ENCODE data around the gene NSRP1. TPM values are rescaled to one million over a fixed set of nuclear protein-coding genes. Genes with fewer than 3 reads are reported as not detected.
A peak's percentile ranks its signal among the peaks of the same experiment; 100 is the strongest.
"Not testable (repeated sequence)": the region's sequence is repeated elsewhere in the genome, so short reads cannot be mapped to it uniquely, and the experiment has no call there.

The NSRP1 gene
- polyA plus RNA-seq, 6 donors from 2014 or later: 26.2 to 42.8 (median 34.7) TPM

- no peaks in the 10 kb centered on the region for H3K9me3 Mint-ChIP-seq
- peak overlapping the region in 1 of 6 donors; percentile 94 for H3K27ac Mint-ChIP-seq
- peaks cover 0 to 7% of the 10 kb centered on the region in 2 donors for H3K36me3 Mint-ChIP-seq
- DNase-seq (no peak), ATAC-seq (ENCODE audit: low read depth in 2 of 2) (no peak)
- H3K4me1 Mint-ChIP-seq: peaks cover 18 to 30% (median 27%) of the 10 kb centered on the region in 3 donors
- H3K27me3 Mint-ChIP-seq: no peaks in the 10 kb centered on the region
- H3K4me3 Mint-ChIP-seq: no peak overlapping the region
These were observed 53.9 kb downstream of the NSRP1 start for GRCh38 chr17:30170415-30170987.

- H3K4me3 Mint-ChIP-seq: no peak overlapping the region
- DNase-seq (no peak), ATAC-seq (ENCODE audit: low read depth in 2 of 2) (no peak)
- no peaks in the 10 kb centered on the region for H3K9me3 Mint-ChIP-seq
- peaks cover 3 to 19% (median 14%) of the 10 kb centered on the region in 3 donors for H3K4me1 Mint-ChIP-seq
- H3K36me3 Mint-ChIP-seq: no peaks in the 10 kb centered on the region
- no peaks in the 10 kb centered on the region for H3K27me3 Mint-ChIP-seq
- peak overlapping the region in 1 of 6 donors; percentile 44 for H3K27ac Mint-ChIP-seq
These were observed 55.9 kb downstream of the NSRP1 start for GRCh38 chr17:30172560-30172959.

- H3K9me3 Mint-ChIP-seq: no peaks in the 10 kb centered on the region
- H3K27ac Mint-ChIP-seq: peak overlapping the region in 1 of 6 donors; percentile 11
- H3K27me3 Mint-ChIP-seq: no peaks in the 10 kb centered on the region
- DNase-seq (no peak), ATAC-seq (ENCODE audit: low read depth in 2 of 2) (no peak)
- no peak overlapping the region for H3K4me3 Mint-ChIP-seq
- H3K4me1 Mint-ChIP-seq: peaks cover 3 to 19% (median 14%) of the 10 kb centered on the region in 3 donors
- peaks cover 0 to under 1% of the 10 kb centered on the region in 2 donors for H3K36me3 Mint-ChIP-seq
These were observed 57.0 kb downstream of the NSRP1 start for GRCh38 chr17:30173649-30174048.

- Mint-ChIP-seq H3K4me1 (peaks cover 3 to 16% (median 14%) of the 10 kb centered on the region in 3 donors), H3K27ac (peak overlapping the region in 1 of 6 donors; percentile 9), H3K27me3 (no peaks in the 10 kb centered on the region), H3K36me3 (peaks cover 0 to 8% of the 10 kb centered on the region in 2 donors), H3K9me3 (no peaks in the 10 kb centered on the region), H3K4me3 (no peak overlapping the region)
- no peak for ATAC-seq (ENCODE audit: low read depth in 2 of 2)
- DNase-seq: no peak
These were observed 57.9 kb downstream of the NSRP1 start for GRCh38 chr17:30174556-30174955.

- Mint-ChIP-seq H3K4me1 (peaks cover 0 to 6% (median 2%) of the 10 kb centered on the region in 3 donors), H3K36me3 (peaks cover 0 to 20% of the 10 kb centered on the region in 2 donors), H3K4me3 (no peak overlapping the region), H3K9me3 (no peaks in the 10 kb centered on the region), H3K27ac (no peak overlapping the region), H3K27me3 (no peaks in the 10 kb centered on the region)
- DNase-seq (no peak), ATAC-seq (ENCODE audit: low read depth in 2 of 2) (no peak)
These were observed 60.2 kb downstream of the NSRP1 start for GRCh38 chr17:30176855-30177254.

- Mint-ChIP-seq H3K27ac (peak overlapping the region in 2 of 6 donors; percentile 31 to 51), H3K4me3 (no peak overlapping the region), H3K9me3 (no peaks in the 10 kb centered on the region), H3K27me3 (no peaks in the 10 kb centered on the region), H3K4me1 (peaks cover 0 to 4% (median 0%) of the 10 kb centered on the region in 3 donors), H3K36me3 (peaks cover 16 to 24% of the 10 kb centered on the region in 2 donors)
- DNase-seq: no peak
- ATAC-seq (ENCODE audit: low read depth in 2 of 2): no peak
These were observed 70.1 kb downstream of the NSRP1 start for GRCh38 chr17:30186761-30187160.

- no peak overlapping the region for H3K4me3 Mint-ChIP-seq
These were observed 71.0 kb downstream of the NSRP1 start for GRCh38 chr17:30187573-30187972.

GRCh38 chr17:30188211-30188939 is 71.8 kb downstream of the NSRP1 start:
- Mint-ChIP-seq H3K4me3 (no peak overlapping the region), H3K36me3 (peaks cover 16 to 18% of the 10 kb centered on the region in 2 donors), H3K27me3 (no peaks in the 10 kb centered on the region), H3K9me3 (no peaks in the 10 kb centered on the region), H3K4me1 (peaks cover 0 to 4% (median 0%) of the 10 kb centered on the region in 3 donors), H3K27ac (peak overlapping the region in 2 of 6 donors; percentile 9 to 75)
- DNase-seq (no peak), ATAC-seq (ENCODE audit: low read depth in 2 of 2) (no peak)

More at GRCh38 chr17:30187573-30187972, 71.0 kb downstream of the NSRP1 start:
- DNase-seq (no peak), ATAC-seq (ENCODE audit: low read depth in 2 of 2) (no peak)
- H3K36me3 Mint-ChIP-seq: peaks cover 16 to 24% of the 10 kb centered on the region in 2 donors
- H3K27ac Mint-ChIP-seq: peak overlapping the region in 1 of 6 donors; percentile 42
- H3K4me1 Mint-ChIP-seq: peaks cover 0 to 4% (median 0%) of the 10 kb centered on the region in 3 donors
- H3K9me3 Mint-ChIP-seq: no peaks in the 10 kb centered on the region
- no peaks in the 10 kb centered on the region for H3K27me3 Mint-ChIP-seq

- Mint-ChIP-seq H3K36me3 (no peaks in the 10 kb centered on the region), H3K9me3 (no peaks in the 10 kb centered on the region), H3K27me3 (no peaks in the 10 kb centered on the region), H3K4me3 (no peak overlapping the region), H3K4me1 (peaks cover 0 to 4% (median 0%) of the 10 kb centered on the region in 3 donors), H3K27ac (peak overlapping the region in 2 of 6 donors; percentile 13 to 58)
- ATAC-seq (ENCODE audit: low read depth in 2 of 2) (no peak), DNase-seq (no peak)
These were observed 74.5 kb downstream of the NSRP1 start for GRCh38 chr17:30191072-30191471.

- Mint-ChIP-seq H3K27ac (peak overlapping the region in 1 of 6 donors; percentile 49), H3K27me3 (peaks cover 0 to 9% (median 6%) of the 10 kb centered on the region in 3 donors), H3K9me3 (no peaks in the 10 kb centered on the region), H3K36me3 (no peaks in the 10 kb centered on the region), H3K4me1 (no peaks in the 10 kb centered on the region), H3K4me3 (no peak overlapping the region)
- DNase-seq (no peak), ATAC-seq (ENCODE audit: low read depth in 2 of 2) (no peak)
These were observed 79.9 kb downstream of the NSRP1 start for GRCh38 chr17:30196504-30196903.

- ATAC-seq (ENCODE audit: low read depth in 2 of 2) (no peak), DNase-seq (no peak)
- Mint-ChIP-seq H3K36me3 (no peaks in the 10 kb centered on the region), H3K4me3 (no peak overlapping the region), H3K27ac (no peak overlapping the region), H3K9me3 (no peaks in the 10 kb centered on the region), H3K4me1 (no peaks in the 10 kb centered on the region), H3K27me3 (peaks cover 0 to 9% (median 6%) of the 10 kb centered on the region in 3 donors)
These were observed 80.8 kb downstream of the NSRP1 start for GRCh38 chr17:30197416-30197815.

- ATAC-seq (ENCODE audit: low read depth in 2 of 2): no peak
- Mint-ChIP-seq H3K4me3 (no peak overlapping the region), H3K27ac (no peak overlapping the region), H3K4me1 (no peaks in the 10 kb centered on the region), H3K36me3 (no peaks in the 10 kb centered on the region), H3K9me3 (no peaks in the 10 kb centered on the region), H3K27me3 (peaks cover 0 to 15% (median 9%) of the 10 kb centered on the region in 3 donors)
- DNase-seq: no peak
These were observed 83.0 kb downstream of the NSRP1 start for GRCh38 chr17:30199600-30199999.

GRCh38 chr17:30200106-30200505 is 83.5 kb downstream of the NSRP1 start:
- no peaks in the 10 kb centered on the region for H3K9me3 Mint-ChIP-seq
- H3K27me3 Mint-ChIP-seq: peaks cover 0 to 15% (median 9%) of the 10 kb centered on the region in 3 donors
- DNase-seq: no peak
- no peaks in the 10 kb centered on the region for H3K4me1 Mint-ChIP-seq
- no peak for ATAC-seq (ENCODE audit: low read depth in 2 of 2)
- no peak overlapping the region for H3K4me3 Mint-ChIP-seq
- no peaks in the 10 kb centered on the region for H3K36me3 Mint-ChIP-seq
- peak overlapping the region in 1 of 6 donors; percentile 30 for H3K27ac Mint-ChIP-seq

GRCh38 chr17:30200656-30201055 is 84.0 kb downstream of the NSRP1 start:
- H3K27ac Mint-ChIP-seq: not testable (repeated sequence)

More at GRCh38 chr17:30200656-30201055, 84.0 kb downstream of the NSRP1 start:
- not testable (repeated sequence) for DNase-seq; H3K9me3 Mint-ChIP-seq; H3K4me1 Mint-ChIP-seq; ATAC-seq (ENCODE audit: low read depth in 2 of 2); H3K4me3 Mint-ChIP-seq; H3K36me3 Mint-ChIP-seq
- H3K27me3 Mint-ChIP-seq: peaks cover 0 to 15% (median 9%) of the 10 kb centered on the region in 3 donors

All from naive B cell (primary cell).